Prostate gland (tissue), 2 donors: Measurements from ENCODE around the gene CAV3. TPM values are rescaled to one million over a fixed set of nuclear protein-coding genes. Genes with fewer than 3 reads are reported as not detected.

Experiments used
- DNase-seq: peaks from one replicate; pipeline ENCODE4 v3.0.0-alpha.2; 2019; ENCODE audit warnings: low spot score
- H3K27ac ChIP-seq, 2 donors: fragments of 200-600 bp; sonication (generic); 2 replicates each; pipeline ENCODE4 v1.5.1; 2017 to 2019
- H3K27me3 ChIP-seq: fragments of 200-600 bp; sonication (generic); replicated peaks from 2 replicates; pipeline ENCODE4 v1.5.1; 2019; ENCODE audit not compliant: insufficient read depth
- H3K36me3 ChIP-seq, 2 donors: fragments of 200-600 bp; sonication (generic); 1 replicate in 1 of 2; 2 replicates in 1 of 2; pipeline versions ENCODE4 v1.5.1 to v1.8.1; 2017 to 2019
- H3K4me1 ChIP-seq: fragments of 200-600 bp; sonication (generic); replicated peaks from 2 replicates; pipeline ENCODE4 v1.5.1; 2019
- H3K4me3 ChIP-seq, 2 donors: fragments of 200-600 bp; sonication (generic); 2 replicates each; pipeline ENCODE4 v1.5.1; 2017 to 2019
- H3K9me3 ChIP-seq: fragments of 200-600 bp; sonication (generic); 2 replicates; pipeline ENCODE4 v1.5.1; 2017
- POLR2A ChIP-seq: fragments of 450-650 bp; IDR thresholded peaks from one replicate; pipeline ENCODE4 v1.6.1; 2016; ENCODE audit warnings: antibody characterized with exemption, mild to moderate bottlenecking
- POLR2AphosphoS5 ChIP-seq: sonication (generic); formaldehyde crosslinking; IDR thresholded peaks from one replicate; pipeline ENCODE4 v1.6.1; 2017; ENCODE audit warnings: antibody characterized with exemption
- WGBS: methylation state at CpG from one replicate; pipeline ENCODE4 v1.1.5; 2018; 5-methylcytosine and 5-hydroxymethylcytosine counted together
- intact Hi-C: fragments of 100-400 bp; cut with DNase I; formaldehyde crosslinking; loops from one replicate; pipeline ENCODE4 v1.14.2; 2022
- total RNA-seq, 2 donors: library from RNA; depleted of rRNA; stranded (reverse); fragments of >200 nt; gene quantifications; one replicate each; pipeline ENCODE4 v1.1.0, GENCODE V29; 2016
- TF ChIP-seq, protein P1 (sequence below), 4 experiments: fragments of 200-600 bp in 2 of 4; fragments of 450-650 bp in 2 of 4; sonication (generic) in 2 of 4; IDR thresholded peaks; 1 replicate in 3 of 4; 2 replicates in 1 of 4; pipeline ENCODE4 v1.5.1; 2016 to 2019; ENCODE audit warnings: antibody characterized with exemption in 4 of 4, mild to moderate bottlenecking in 2 of 4, moderate library complexity in 2 of 4

CAV3 gene
- total RNA-seq, 2 donors from 2014 or later, result 1.2 TPM; not detected in 1

DNA sequence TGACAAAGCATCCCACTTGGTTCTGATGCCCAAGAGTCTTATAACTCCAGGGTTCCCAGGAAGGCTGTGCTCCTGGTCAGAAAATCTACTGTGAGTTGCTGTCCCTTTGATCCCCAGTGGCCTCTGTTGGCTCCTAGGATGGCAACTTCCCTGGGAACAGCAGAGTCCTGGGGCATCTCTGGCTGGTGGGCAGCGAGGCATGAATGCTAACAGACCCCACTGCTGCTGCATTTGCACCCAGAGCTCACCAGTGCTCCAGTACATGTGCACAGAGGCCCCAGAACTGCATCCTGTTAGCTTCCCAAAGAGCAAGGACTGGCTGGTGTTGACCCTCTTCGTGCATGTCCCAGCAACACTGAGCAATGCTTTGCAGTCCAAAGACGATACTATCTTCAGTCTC, 15.7 kb downstream of the CAV3 start:
- WGBS, result 100% methylated on average over 3 of the region's 3 CpGs
- H3K27me3 ChIP-seq, result no peaks in the 10 kb centered on the region
- no peak overlapping the region for H3K4me3 ChIP-seq
- no peak overlapping the region for H3K27ac ChIP-seq
- DNase-seq, result no peak
- intact Hi-C loops, result no loop called here
- TF ChIP-seq, protein P1, sequence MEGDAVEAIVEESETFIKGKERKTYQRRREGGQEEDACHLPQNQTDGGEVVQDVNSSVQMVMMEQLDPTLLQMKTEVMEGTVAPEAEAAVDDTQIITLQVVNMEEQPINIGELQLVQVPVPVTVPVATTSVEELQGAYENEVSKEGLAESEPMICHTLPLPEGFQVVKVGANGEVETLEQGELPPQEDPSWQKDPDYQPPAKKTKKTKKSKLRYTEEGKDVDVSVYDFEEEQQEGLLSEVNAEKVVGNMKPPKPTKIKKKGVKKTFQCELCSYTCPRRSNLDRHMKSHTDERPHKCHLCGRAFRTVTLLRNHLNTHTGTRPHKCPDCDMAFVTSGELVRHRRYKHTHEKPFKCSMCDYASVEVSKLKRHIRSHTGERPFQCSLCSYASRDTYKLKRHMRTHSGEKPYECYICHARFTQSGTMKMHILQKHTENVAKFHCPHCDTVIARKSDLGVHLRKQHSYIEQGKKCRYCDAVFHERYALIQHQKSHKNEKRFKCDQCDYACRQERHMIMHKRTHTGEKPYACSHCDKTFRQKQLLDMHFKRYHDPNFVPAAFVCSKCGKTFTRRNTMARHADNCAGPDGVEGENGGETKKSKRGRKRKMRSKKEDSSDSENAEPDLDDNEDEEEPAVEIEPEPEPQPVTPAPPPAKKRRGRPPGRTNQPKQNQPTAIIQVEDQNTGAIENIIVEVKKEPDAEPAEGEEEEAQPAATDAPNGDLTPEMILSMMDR (IDR thresholded peaks at IDR 0.05), result no peak
- TF ChIP-seq POLR2AphosphoS5 (no peak), POLR2A (no peak)
- H3K36me3 ChIP-seq, result no peaks in the 10 kb centered on the region
- H3K9me3 ChIP-seq, result no peaks in the 10 kb centered on the region
- no peaks in the 10 kb centered on the region for H3K4me1 ChIP-seq

- Histone ChIP-seq H3K27me3 (no peaks in the 10 kb centered on the region), H3K4me3 (no peak overlapping the region), H3K4me1 (no peaks in the 10 kb centered on the region), H3K9me3 (no peaks in the 10 kb centered on the region), H3K27ac (no peak overlapping the region), H3K36me3 (no peaks in the 10 kb centered on the region)
- 87% methylated on average over 14 of the region's 14 CpGs for WGBS
- DNase-seq, result no peak
- TF ChIP-seq POLR2AphosphoS5, result no peak
- TF ChIP-seq, protein P1 (IDR thresholded peaks at IDR 0.05), result no peak
- no peak for TF ChIP-seq POLR2A
- intact Hi-C loops, result no loop called here
Measured at GRCh38 chr3:8752832-8753231, 19.2 kb downstream of the CAV3 start.

- no peak for DNase-seq
- intact Hi-C loops, result no loop called here
- Histone ChIP-seq H3K4me3 (no peak overlapping the region), H3K9me3 (no peaks in the 10 kb centered on the region), H3K4me1 (no peaks in the 10 kb centered on the region), H3K27ac (no peak overlapping the region), H3K36me3 (no peaks in the 10 kb centered on the region), H3K27me3 (no peaks in the 10 kb centered on the region)
- TF ChIP-seq POLR2AphosphoS5 (no peak), POLR2A (no peak)
- TF ChIP-seq, protein P1 (IDR thresholded peaks at IDR 0.05), result no peak
- 39% methylated on average over 3 of the region's 3 CpGs for WGBS
Measured at GRCh38 chr3:8755097-8755496, 21.5 kb downstream of the CAV3 start.

- no peaks in the 10 kb centered on the region for H3K36me3 ChIP-seq
- intact Hi-C loops, result no loop called here
- no peak for DNase-seq
- no peak overlapping the region for H3K27ac ChIP-seq
- no peak overlapping the region for H3K4me3 ChIP-seq
- H3K9me3 ChIP-seq, result no peaks in the 10 kb centered on the region
- TF ChIP-seq POLR2AphosphoS5 (no peak), POLR2A (no peak)
- TF ChIP-seq, protein P1 (IDR thresholded peaks at IDR 0.05), result no peak
- no peaks in the 10 kb centered on the region for H3K27me3 ChIP-seq
- no peaks in the 10 kb centered on the region for H3K4me1 ChIP-seq
- 74% methylated on average over 6 of the region's 6 CpGs for WGBS
Measured at GRCh38 chr3:8755564-8756237, 22.1 kb downstream of the CAV3 start.

DNA sequence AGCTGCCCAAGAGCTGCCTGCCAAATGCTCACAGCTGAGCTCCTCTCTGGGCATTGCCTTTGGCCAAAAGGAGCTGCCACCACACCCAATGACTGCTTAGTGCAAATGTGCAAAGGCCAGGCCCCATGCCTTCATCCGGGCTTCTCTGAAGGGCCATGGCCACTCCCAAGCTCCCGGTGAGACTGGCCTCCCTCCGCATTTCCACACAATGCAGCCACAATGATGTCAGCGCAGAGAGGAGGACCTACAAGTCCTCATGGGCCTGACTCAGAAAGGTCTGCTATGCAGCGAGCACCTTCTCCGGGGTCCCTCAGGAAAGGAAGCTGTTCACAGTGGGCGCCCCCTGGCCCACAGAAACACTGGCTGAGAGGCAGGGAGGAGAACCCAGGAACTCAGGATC, 23.1 kb downstream of the CAV3 start:
- intact Hi-C loops, result no loop called here
- Histone ChIP-seq H3K27ac (no peak overlapping the region), H3K9me3 (no peaks in the 10 kb centered on the region), H3K27me3 (no peaks in the 10 kb centered on the region), H3K4me3 (no peak overlapping the region), H3K4me1 (no peaks in the 10 kb centered on the region), H3K36me3 (no peaks in the 10 kb centered on the region)
- WGBS, result 84% methylated on average over 6 of the region's 7 CpGs
- TF ChIP-seq POLR2A (no peak), POLR2AphosphoS5 (no peak)
- TF ChIP-seq, protein P1 (IDR thresholded peaks at IDR 0.05), result no peak
- DNase-seq, result no peak
